ENCODE data around the gene NKRF. TPM values are rescaled to one million over a fixed set of nuclear protein-coding genes. Genes with fewer than 3 reads are reported as not detected.

Gene NKRF
- total RNA-seq, 1 donor from 2014 or later, result 6.8 TPM

DNA sequence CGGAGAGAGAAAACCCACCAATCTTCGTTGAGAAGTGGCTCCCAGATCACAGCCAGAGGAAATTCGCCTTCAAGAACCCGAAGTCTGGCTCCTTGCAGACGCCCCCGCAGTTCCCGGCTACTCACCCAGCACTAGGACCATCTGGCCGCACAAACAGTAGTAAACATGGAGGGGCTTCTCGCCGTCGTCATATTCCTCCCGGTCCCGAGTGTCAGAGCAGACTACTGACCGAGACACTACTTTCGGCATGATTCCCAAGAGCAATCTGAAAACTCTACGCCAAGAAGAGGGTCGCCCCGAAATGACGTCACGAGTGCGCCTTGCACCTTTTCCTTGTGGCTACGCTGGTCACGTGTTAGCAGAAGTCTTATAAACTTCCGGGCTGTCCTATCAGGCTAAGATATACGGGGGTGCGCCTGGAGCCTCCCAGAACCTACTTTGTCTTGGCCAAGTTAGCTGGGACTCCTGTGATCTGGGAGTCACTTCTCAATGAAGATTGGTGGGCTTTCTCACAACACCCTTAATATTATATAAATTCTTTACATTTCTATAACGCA is 41.0 kb downstream of the NKRF start, which contains the start of gene STEEP1:
STEEP1 (minus strand) TSS at position 303 of the 557 bp plus-strand sequence; CDS start at position 249, 54 bp downstream.
- Mint-ChIP-seq H3K36me3 (ENCODE audit: unreplicated experiment) (no peaks in the 10 kb centered on the region), H3K4me3 (ENCODE audit: unreplicated experiment) (peak within 1 kb of the TSS; percentile 94), H3K27me3 (ENCODE audit: unreplicated experiment) (no peaks in the 10 kb centered on the region), H3K27ac (ENCODE audit: unreplicated experiment) (peak within 1 kb of the TSS; percentile 62), H3K4me1 (ENCODE audit: low read depth, unreplicated experiment) (peaks cover 1% of the 10 kb centered on the region), H3K9me3 (ENCODE audit: unreplicated experiment) (peaks cover 2% of the 10 kb centered on the region)
- peak; percentile 84 for DNase-seq
- no peak for TF ChIP-seq CTCF (IDR thresholded peaks at IDR 0.05; ENCODE audit: partially characterized antibody, unreplicated experiment)

DNA sequence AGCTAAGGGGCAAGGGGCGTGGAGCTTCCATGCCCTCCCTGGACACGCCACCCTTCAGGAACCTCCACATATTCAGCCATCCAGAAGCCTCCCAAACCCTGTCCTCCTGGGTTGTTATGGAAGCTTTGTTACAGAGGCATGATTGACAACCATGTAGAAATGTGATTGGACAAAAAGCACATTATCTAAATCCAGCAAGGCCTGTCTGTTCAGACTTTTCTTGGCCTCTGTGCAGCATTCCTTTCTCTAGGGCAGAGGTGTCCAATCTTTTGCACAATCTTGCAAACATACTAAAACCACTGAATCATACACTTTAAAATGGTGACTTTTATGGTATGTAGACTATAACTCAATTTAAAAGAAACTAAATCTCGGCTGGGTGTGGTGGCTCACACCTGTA is 53.7 kb downstream of the NKRF start:
- H3K36me3 Mint-ChIP-seq (ENCODE audit: unreplicated experiment), result no peaks in the 10 kb centered on the region
- no peak for DNase-seq
- no peaks in the 10 kb centered on the region for H3K9me3 Mint-ChIP-seq (ENCODE audit: unreplicated experiment)
- no peak for TF ChIP-seq CTCF (IDR thresholded peaks at IDR 0.05; ENCODE audit: partially characterized antibody, unreplicated experiment)
- H3K27ac Mint-ChIP-seq (ENCODE audit: unreplicated experiment), result no peak overlapping the region
- H3K27me3 Mint-ChIP-seq (ENCODE audit: unreplicated experiment), result peaks cover 2% of the 10 kb centered on the region
- no peak overlapping the region for H3K4me3 Mint-ChIP-seq (ENCODE audit: unreplicated experiment)
- peaks cover 2% of the 10 kb centered on the region for H3K4me1 Mint-ChIP-seq (ENCODE audit: low read depth, unreplicated experiment)

DNA sequence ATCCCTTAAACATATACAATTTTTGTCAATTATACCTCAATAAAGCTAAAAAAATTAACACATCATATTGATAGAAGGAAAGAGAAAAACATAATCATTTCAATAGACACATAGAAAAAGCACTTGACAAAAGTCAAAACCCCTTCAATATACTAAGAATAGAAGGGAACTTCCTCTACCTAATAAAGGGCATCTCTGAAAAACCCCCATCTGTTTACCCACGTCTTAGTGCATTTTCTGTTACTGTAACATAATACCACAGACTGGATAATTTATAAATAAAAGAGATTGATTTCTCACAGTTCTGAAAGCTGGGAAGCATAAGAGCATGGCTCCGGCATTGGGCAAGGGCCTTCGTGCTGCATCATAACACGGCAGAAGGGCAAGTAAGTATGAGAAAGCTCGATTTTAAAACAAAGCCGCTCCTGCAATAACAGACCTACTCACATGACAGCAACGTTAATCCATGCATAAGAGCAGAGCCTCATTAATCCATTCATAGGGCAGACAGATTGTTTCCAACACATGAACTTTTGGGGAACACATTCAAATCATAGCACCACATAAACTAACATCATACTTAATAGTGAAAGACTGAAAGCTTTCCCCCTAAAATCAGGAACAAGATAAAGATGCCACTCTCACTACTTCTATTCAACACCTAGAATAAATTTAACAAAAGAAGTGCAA is 56.8 kb downstream of the NKRF start:
- no peaks in the 10 kb centered on the region for H3K9me3 Mint-ChIP-seq (ENCODE audit: unreplicated experiment)
- no peaks in the 10 kb centered on the region for H3K27me3 Mint-ChIP-seq (ENCODE audit: unreplicated experiment)
- no peak for DNase-seq
- TF ChIP-seq CTCF (IDR thresholded peaks at IDR 0.05; ENCODE audit: partially characterized antibody, unreplicated experiment), result no peak
- H3K27ac Mint-ChIP-seq (ENCODE audit: unreplicated experiment), result no peak overlapping the region
- H3K36me3 Mint-ChIP-seq (ENCODE audit: unreplicated experiment), result no peaks in the 10 kb centered on the region
- H3K4me3 Mint-ChIP-seq (ENCODE audit: unreplicated experiment), result no peak overlapping the region
- peaks cover 2% of the 10 kb centered on the region for H3K4me1 Mint-ChIP-seq (ENCODE audit: low read depth, unreplicated experiment)

DNA sequence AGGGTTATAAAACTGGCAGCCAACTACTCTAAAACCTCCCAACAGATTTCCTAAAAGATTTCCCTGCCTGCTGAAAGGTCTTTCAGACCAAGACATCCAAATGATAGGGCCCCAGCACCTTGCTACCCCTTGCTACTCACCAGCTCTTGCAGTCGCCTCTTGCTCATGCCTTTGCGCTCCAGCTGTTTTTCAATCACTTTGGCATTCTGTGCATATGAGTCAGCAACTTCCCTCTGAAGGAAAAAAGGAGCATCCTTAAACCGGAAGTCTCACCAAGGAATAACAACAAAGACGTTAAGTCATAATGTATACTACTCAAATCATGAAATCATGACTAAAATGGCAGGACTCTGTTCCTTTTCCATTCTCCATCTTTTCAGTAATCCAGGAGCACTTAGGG is 65.0 kb downstream of the NKRF start:
- no peaks in the 10 kb centered on the region for H3K9me3 Mint-ChIP-seq (ENCODE audit: unreplicated experiment)

More for the DNA sequence above, 65.0 kb downstream of the NKRF start:
- DNase-seq, result no peak
- no peak overlapping the region for H3K4me3 Mint-ChIP-seq (ENCODE audit: unreplicated experiment)
- H3K36me3 Mint-ChIP-seq (ENCODE audit: unreplicated experiment), result no peaks in the 10 kb centered on the region
- no peaks in the 10 kb centered on the region for H3K4me1 Mint-ChIP-seq (ENCODE audit: low read depth, unreplicated experiment)
- H3K27ac Mint-ChIP-seq (ENCODE audit: unreplicated experiment), result no peak overlapping the region
- H3K27me3 Mint-ChIP-seq (ENCODE audit: unreplicated experiment), result peaks cover 4% of the 10 kb centered on the region
- TF ChIP-seq CTCF (IDR thresholded peaks at IDR 0.05; ENCODE audit: partially characterized antibody, unreplicated experiment), result no peak
